T-cell (primary cell): ENCODE measurements around the gene STAT4. TPM values are rescaled to one million over a fixed set of nuclear protein-coding genes. Genes with fewer than 3 reads are reported as not detected.
A peak's percentile ranks its signal among the peaks of the same experiment; 100 is the strongest.

Experiments
- ATAC-seq, 4 experiments: fragments of 200-7000 bp in 3 of 4; fragments of 150-1000 bp in 1 of 4; cut with Tn5 transposase; replicated peaks in 1 of 4; 1 replicate in 3 of 4; 2 replicates in 1 of 4; pipeline ENCODE4 v1.10.0; 2021; ENCODE audit warnings: moderate library complexity in 3 of 4, mild to moderate bottlenecking in 2 of 4, moderate number of reproducible peaks in 1 of 4
- CTCF ChIA-PET, 2 donors: fragments of 300-600 bp; sonication (Branson Sonifier 250); formaldehyde crosslinking; loops; one replicate each; lab custom pipeline; 2022; ENCODE audit warnings: antibody characterized with exemption in 2 of 2; lab: Charles Lee
- POLR2A ChIA-PET, 2 donors: fragments of 300-600 bp; sonication (Branson Sonifier 250); formaldehyde crosslinking; loops; one replicate each; lab custom pipeline; 2022; ENCODE audit warnings: antibody characterized with exemption in 2 of 2; lab: Charles Lee
- DNase-seq, 35 experiments: peaks; one replicate each; pipeline versions ENCODE4 v3.0.0 to v3.0.0-alpha.2; 2013 to 2023
- H3K27ac ChIP-seq: one replicate; pipeline ENCODE4 v1.5.1; 2013; ENCODE audit warnings: low read length
- H3K27me3 ChIP-seq, 2 experiments: replicated peaks in 1 of 2; 1 replicate in 1 of 2; 2 replicates in 1 of 2; pipeline versions ENCODE4 v1.6.1 to v1.7.0; 2013; ENCODE audit warnings: low read length in 1 of 2, mixed read lengths in 1 of 2; ENCODE audit not compliant: control insufficient read depth in 2 of 2, insufficient read depth in 2 of 2; ENCODE audit errors: extremely low read depth in 1 of 2
- H3K36me3 ChIP-seq, 2 donors: 1 replicate in 1 of 2; 2 replicates in 1 of 2; pipeline versions ENCODE4 v1.6.1 to v1.7.0; 2013; ENCODE audit warnings: low read length in 1 of 2; ENCODE audit not compliant: control insufficient read depth in 2 of 2, insufficient read depth in 1 of 2; ENCODE audit errors: extremely low read depth in 1 of 2
- H3K4me1 ChIP-seq, 2 experiments: 1 replicate in 1 of 2; 2 replicates in 1 of 2; pipeline versions ENCODE4 v1.6.1 to v1.7.0; 2013; ENCODE audit warnings: low read length in 2 of 2, mixed read lengths in 1 of 2; ENCODE audit not compliant: insufficient read depth in 2 of 2, control insufficient read depth in 1 of 2; ENCODE audit errors: extremely low read depth in 1 of 2
- H3K4me3 ChIP-seq, 2 donors: 1 replicate in 1 of 2; 2 replicates in 1 of 2; pipeline versions ENCODE4 v1.5.1 to v1.7.0; 2013; ENCODE audit warnings: mild to moderate bottlenecking in 2 of 2, low read length in 1 of 2, moderate library complexity in 1 of 2; ENCODE audit not compliant: control insufficient read depth in 1 of 2; ENCODE audit errors: extremely low read depth in 1 of 2
- H3K9me3 ChIP-seq: 2 replicates; pipeline ENCODE4 v1.7.0; 2013
- H3K27ac Mint-ChIP-seq, 2 donors: one replicate each; pipeline ENCODE4 v1.8.0; 2020 to 2021; ENCODE audit warnings: mild to moderate bottlenecking in 2 of 2, mixed read lengths in 2 of 2
- H3K27me3 Mint-ChIP-seq, 2 donors: one replicate each; pipeline ENCODE4 v1.8.0; 2021 to 2022; ENCODE audit warnings: mixed read lengths in 2 of 2
- H3K36me3 Mint-ChIP-seq: one replicate; pipeline ENCODE4 v1.8.0; 2021; ENCODE audit warnings: mixed read lengths
- H3K4me1 Mint-ChIP-seq, 3 donors: one replicate each; pipeline ENCODE4 v1.8.0; 2020 to 2022; ENCODE audit warnings: mixed read lengths in 3 of 3, mild to moderate bottlenecking in 1 of 3
- H3K4me3 Mint-ChIP-seq, 3 donors: one replicate each; pipeline ENCODE4 v1.8.0; 2020 to 2022; ENCODE audit warnings: mild to moderate bottlenecking in 3 of 3, mixed read lengths in 3 of 3, moderate library complexity in 3 of 3
- H3K9me3 Mint-ChIP-seq, 3 donors: one replicate each; pipeline ENCODE4 v1.8.0; 2020 to 2022; ENCODE audit warnings: mixed read lengths in 3 of 3
- WGBS: methylation state at CpG from one replicate; pipeline ENCODE4 v1.1.5; 2013; ENCODE audit warnings: missing lambda C conversion rate; ENCODE audit not compliant: insufficient coverage; 5-methylcytosine and 5-hydroxymethylcytosine counted together
- total RNA-seq, 35 experiments: library from RNA in 6 of 35; stranded (reverse) in 6 of 35; fragments of 120-200 nt in 1 of 35; gene quantifications; one replicate each; pipeline versions ENCODE4 v1.2.1 to v1.2.4 and lab custom pipeline; 2013 to 2026

Gene STAT4
- total RNA-seq, 5 donors from 2014 or later (not counting 1 experiment from before 2014, with no cell fraction given) = 79.5 to 141 (median 91.7) TPM

DNA sequence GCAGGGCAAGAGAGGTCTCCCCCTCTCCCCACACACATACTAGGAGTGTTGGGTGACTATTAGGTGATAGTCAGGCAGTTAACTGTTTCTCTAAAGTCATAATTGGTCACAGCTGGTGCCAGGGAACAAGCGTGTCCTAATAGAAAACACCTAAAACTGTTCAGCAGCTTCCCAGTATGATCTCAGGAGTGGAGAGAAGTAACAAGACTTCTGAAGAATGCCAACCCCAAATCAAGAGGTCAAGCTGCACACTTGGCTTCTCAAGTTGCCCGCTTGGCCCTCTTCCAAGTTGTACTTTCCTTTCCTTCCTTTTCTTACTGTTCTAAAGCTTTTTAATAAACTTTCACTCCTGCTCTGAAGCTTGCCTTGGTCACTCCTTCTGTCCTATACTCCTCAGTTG, 114.4 kb downstream of the STAT4 start:
- no peak overlapping the region for H3K27ac ChIP-seq
- Mint-ChIP-seq H3K27me3 (no peaks in the 10 kb centered on the region), H3K4me3 (no peak overlapping the region), H3K27ac (peak overlapping the region; percentile 68 to 73), H3K36me3 (peaks cover 57% of the 10 kb centered on the region), H3K4me1 (peaks cover 20 to 32% (median 24%) of the 10 kb centered on the region in 3 donors), H3K9me3 (no peaks in the 10 kb centered on the region)
- H3K9me3 ChIP-seq = no peaks in the 10 kb centered on the region
- ChIA-PET POLR2A (no interaction called here), CTCF (interaction anchor here in 1 of 2 donors (0.8 to 1.1 kb wide), 2 partner anchors 16 kb away, joined by 3 to 4 read pairs; no protein-coding TSS in a partner anchor)
- H3K4me3 ChIP-seq = no peak overlapping the region
- peaks cover 0 to 20% of the 10 kb centered on the region in 2 experiments for H3K4me1 ChIP-seq
- no peaks in the 10 kb centered on the region for H3K27me3 ChIP-seq
- peaks cover 0 to 67% of the 10 kb centered on the region in 2 donors for H3K36me3 ChIP-seq
- DNase-seq (no peak), ATAC-seq (no peak)
- 100% methylated on average over 1 of the region's 2 CpGs for WGBS

DNA sequence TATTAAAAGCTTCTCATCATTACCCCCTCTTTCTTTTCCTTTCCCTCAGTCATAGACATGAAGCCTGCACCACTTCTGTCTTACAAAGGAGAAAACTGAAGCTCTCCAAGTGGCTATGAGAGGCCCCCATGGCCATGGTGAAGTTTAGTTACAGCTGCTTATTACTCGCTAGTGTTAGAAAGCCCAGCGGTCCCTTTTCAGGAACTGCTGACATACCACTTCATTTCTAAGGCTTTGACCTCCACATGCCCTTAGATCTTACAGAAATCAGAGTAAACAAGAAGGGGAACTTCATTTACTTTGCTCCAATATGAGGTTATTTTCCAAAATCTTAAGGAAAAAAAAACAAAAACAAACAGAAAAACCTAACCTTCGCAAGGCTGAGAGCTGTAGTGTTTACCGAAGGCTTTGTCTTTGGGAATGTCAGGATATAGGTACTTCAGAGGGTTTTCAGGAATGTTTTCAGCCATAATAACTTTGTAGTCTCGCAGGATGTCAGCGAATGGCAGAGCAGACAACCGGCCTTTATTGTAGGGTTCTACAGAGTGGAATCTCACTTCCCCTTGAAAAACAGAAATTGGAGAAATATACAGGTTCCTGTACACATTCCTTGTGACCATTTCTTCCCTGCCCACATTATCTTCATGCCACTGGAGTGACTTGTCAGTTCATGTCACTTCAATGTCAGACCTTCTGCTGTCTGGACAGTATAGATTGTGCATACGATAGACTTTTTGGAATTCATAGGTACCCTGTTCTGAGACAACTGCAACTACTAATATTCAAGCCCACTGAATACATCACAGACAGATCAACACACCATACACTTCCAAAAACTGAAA, 118.0 kb downstream of the STAT4 start:
- POLR2A ChIA-PET = interaction anchor here in 1 of 2 donors (0.5 kb wide), 1 partner anchor 21 kb away, joined by 7 read pairs; no protein-coding TSS in a partner anchor
- H3K36me3 Mint-ChIP-seq = peaks cover 51% of the 10 kb centered on the region
- no CpG with 5 or more reads among the region's 8 CpGs for WGBS

DNA sequence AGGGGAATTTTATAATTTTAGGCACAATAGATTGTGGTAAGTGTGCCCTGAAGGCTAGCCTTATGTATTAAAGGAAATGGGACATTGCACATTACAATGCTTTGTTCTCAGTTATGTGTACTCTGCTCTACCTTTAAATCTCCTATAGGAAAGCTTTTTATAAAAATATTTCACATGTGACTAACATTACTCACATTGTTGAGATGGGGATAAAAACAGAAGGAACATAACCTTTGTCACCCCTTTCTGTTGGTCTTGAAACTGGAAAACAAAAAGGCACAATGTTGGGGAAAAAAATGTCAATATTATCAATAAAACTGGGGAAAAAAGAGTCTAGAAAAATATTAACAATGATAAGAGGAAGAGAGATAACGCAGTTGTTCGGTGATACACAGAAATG, 119.5 kb downstream of the STAT4 start:
- Histone ChIP-seq H3K27me3 (no peaks in the 10 kb centered on the region), H3K9me3 (no peaks in the 10 kb centered on the region), H3K36me3 (peaks cover 0 to 60% of the 10 kb centered on the region in 2 donors), H3K4me3 (no peak overlapping the region), H3K27ac (peak overlapping the region; percentile 70), H3K4me1 (peaks cover 17 to 26% of the 10 kb centered on the region in 2 experiments)
- ATAC-seq (no peak), DNase-seq (no peak)
- H3K4me1 Mint-ChIP-seq = peaks cover 29 to 41% (median 37%) of the 10 kb centered on the region in 3 donors
- ChIA-PET CTCF (no interaction called here), POLR2A (no interaction called here)
- no peaks in the 10 kb centered on the region for H3K9me3 Mint-ChIP-seq
- WGBS = no CpG with 5 or more reads among the region's 2 CpGs
- no peak overlapping the region for H3K4me3 Mint-ChIP-seq
- no peaks in the 10 kb centered on the region for H3K27me3 Mint-ChIP-seq
- H3K27ac Mint-ChIP-seq = peak overlapping the region; percentile 81 to 87
- H3K36me3 Mint-ChIP-seq = peaks cover 48% of the 10 kb centered on the region

More for the DNA sequence above, 118.0 kb downstream of the STAT4 start:
- Mint-ChIP-seq H3K27me3 (no peaks in the 10 kb centered on the region), H3K9me3 (no peaks in the 10 kb centered on the region), H3K4me1 (peaks cover 30 to 42% (median 36%) of the 10 kb centered on the region in 3 donors), H3K27ac (peak overlapping the region; percentile 65 to 73), H3K4me3 (no peak overlapping the region)
- CTCF ChIA-PET = interaction anchor here in 1 of 2 donors (0.6 to 0.9 kb wide), 3 partner anchors 10 to 488 kb away, joined by 3 to 4 read pairs (median 3); no protein-coding TSS in a partner anchor
- Histone ChIP-seq H3K4me3 (no peak overlapping the region), H3K27ac (no peak overlapping the region), H3K36me3 (peaks cover 0 to 73% of the 10 kb centered on the region in 2 donors), H3K27me3 (no peaks in the 10 kb centered on the region), H3K9me3 (no peaks in the 10 kb centered on the region), H3K4me1 (peaks cover 21 to 26% of the 10 kb centered on the region in 2 experiments)
- DNase-seq (no peak), ATAC-seq (no peak)

DNA sequence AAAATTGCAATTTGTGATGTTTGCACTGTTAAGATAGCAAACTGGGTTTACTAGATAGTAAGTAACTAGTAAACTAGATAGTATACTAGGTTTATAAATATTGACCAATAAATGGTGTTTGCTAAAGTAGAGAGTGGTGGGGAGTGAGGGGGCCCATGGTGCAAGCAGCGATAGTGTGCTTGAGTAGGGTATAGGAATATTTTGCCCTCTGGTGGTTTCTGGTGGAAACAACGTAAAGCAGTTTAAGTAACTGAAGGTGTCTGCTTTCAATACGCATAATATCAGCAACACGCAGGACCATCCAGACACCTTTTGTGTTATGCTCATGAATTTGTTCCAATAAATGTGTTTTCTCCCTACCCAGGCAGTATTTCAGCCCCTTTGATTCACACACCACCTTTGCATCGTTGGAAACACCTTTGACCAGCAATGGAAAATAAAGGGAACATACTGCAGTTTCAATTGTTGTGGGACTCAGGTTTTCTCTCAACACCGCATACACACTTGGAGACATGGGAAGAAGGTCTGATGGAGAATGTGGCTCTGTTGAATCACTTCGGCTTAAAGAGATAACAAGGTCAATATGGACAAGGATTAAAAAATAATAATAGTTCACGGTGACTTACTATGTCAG, 120.2 kb downstream of the STAT4 start:
- CTCF ChIA-PET = interaction anchor here in 1 of 2 donors (1.4 kb wide), 1 partner anchor 12 kb away, joined by 4 read pairs; no protein-coding TSS in a partner anchor
- peaks cover 35 to 46% (median 43%) of the 10 kb centered on the region in 3 donors for H3K4me1 Mint-ChIP-seq
- peak overlapping the region; percentile 81 to 87 for H3K27ac Mint-ChIP-seq
- Histone ChIP-seq H3K4me1 (peaks cover 17 to 26% of the 10 kb centered on the region in 2 experiments), H3K4me3 (no peak overlapping the region), H3K27me3 (no peaks in the 10 kb centered on the region), H3K36me3 (peaks cover 0 to 54% of the 10 kb centered on the region in 2 donors), H3K27ac (peak overlapping the region; percentile 70), H3K9me3 (no peaks in the 10 kb centered on the region)
- no peaks in the 10 kb centered on the region for H3K27me3 Mint-ChIP-seq
- WGBS = 43% methylated on average over 3 of the region's 8 CpGs
- POLR2A ChIA-PET = interaction anchor here in 1 of 2 donors (0.6 kb wide), 1 partner anchor 32 kb away, joined by 5 read pairs; no protein-coding TSS in a partner anchor
- peak; percentile 74 to 84 (median 79) for ATAC-seq
- peaks cover 47% of the 10 kb centered on the region for H3K36me3 Mint-ChIP-seq
- peak in 13 of 35 experiments; percentile 9 to 79 (median 44) for DNase-seq
- H3K9me3 Mint-ChIP-seq = no peaks in the 10 kb centered on the region
- H3K4me3 Mint-ChIP-seq = no peak overlapping the region

DNA sequence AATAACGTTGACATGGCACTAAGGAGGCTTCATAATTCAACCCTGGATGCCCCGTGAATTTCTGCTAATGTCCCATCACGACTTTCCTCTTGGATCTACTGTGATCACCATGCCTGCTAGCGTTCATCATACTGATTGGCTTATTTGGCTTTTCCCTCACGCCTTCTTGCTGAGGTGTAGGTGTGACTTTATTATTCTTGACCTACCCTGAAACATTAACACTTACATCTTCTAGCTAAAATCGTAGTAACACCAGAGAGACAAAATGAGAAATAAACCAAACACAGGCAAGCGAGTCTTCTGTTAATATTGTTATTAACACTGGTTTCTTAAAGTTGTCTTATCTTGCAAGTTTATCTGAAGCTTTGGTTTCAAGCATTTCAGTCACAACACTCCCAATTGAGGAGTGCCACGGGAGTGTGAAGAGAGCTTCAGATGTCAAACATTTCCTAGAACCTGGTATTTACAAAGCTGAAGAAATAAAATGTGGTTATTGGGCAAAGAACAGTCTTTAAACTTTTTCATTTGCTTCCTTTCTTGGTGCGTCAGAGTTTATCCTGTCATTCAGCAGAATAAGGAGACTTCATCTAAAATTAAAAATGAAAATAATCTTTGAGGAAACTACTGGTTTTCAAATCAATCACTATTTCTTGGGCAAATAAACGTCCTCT, 121.4 kb downstream of the STAT4 start:
- H3K4me1 ChIP-seq = peaks cover 17 to 26% of the 10 kb centered on the region in 2 experiments
- Mint-ChIP-seq H3K27ac (peak overlapping the region; percentile 81 to 87), H3K36me3 (peaks cover 39% of the 10 kb centered on the region), H3K27me3 (no peaks in the 10 kb centered on the region), H3K4me3 (peak overlapping the region in 2 of 3 donors; percentile 10 to 61), H3K4me1 (peaks cover 45 to 54% (median 50%) of the 10 kb centered on the region in 3 donors), H3K9me3 (no peaks in the 10 kb centered on the region)
- H3K9me3 ChIP-seq = no peaks in the 10 kb centered on the region
- ChIA-PET POLR2A (interaction anchor here (0.6 to 1.0 kb wide), 5 partner anchors 13 to 1216 kb away, joined by 3 to 11 read pairs (median 3); partner anchors contain the start of genes NABP1 (in 1 of the 2) and STAT1 (in 1 of the 2)), CTCF (interaction anchor here (0.6 to 2.1 kb wide), 9 partner anchors 8 to 492 kb away, joined by 3 to 11 read pairs (median 3); no protein-coding TSS in a partner anchor)
- peak overlapping the region; percentile 70 for H3K27ac ChIP-seq
- peaks cover 0 to 42% of the 10 kb centered on the region in 2 donors for H3K36me3 ChIP-seq
- peak in 1 of 35 experiments; percentile 32 for DNase-seq
- H3K27me3 ChIP-seq = no peaks in the 10 kb centered on the region
- ATAC-seq = peak in 3 of 4 experiments; percentile 8 to 74 (median 27)
- whole genome bisulfite sequencing = 69% methylated on average over 3 of the region's 10 CpGs
- H3K4me3 ChIP-seq = no peak overlapping the region
